Gastrocnemius medialis (tissue), 4 donors: ENCODE data around the gene ARTN.

Experiments used
- POLR2A ChIP-seq, 2 donors: fragments of 450-650 bp; IDR thresholded peaks; one replicate each; pipeline ENCODE4 v1.6.1; 2017; ENCODE audit warnings: antibody characterized with exemption in 2 of 2, mild to moderate bottlenecking in 2 of 2, moderate library complexity in 2 of 2
- TF ChIP-seq, protein P1 (sequence below), 5 experiments: fragments of 450-650 bp in 3 of 5; fragments of 200-600 bp in 2 of 5; sonication (generic) in 2 of 5; IDR thresholded peaks in 4 of 5; conservative IDR thresholded peaks in 1 of 5; 1 replicate in 4 of 5; 2 replicates in 1 of 5; pipeline ENCODE4 v1.5.1; 2016 to 2019; ENCODE audit warnings: antibody characterized with exemption in 5 of 5, mild to moderate bottlenecking in 3 of 5, moderate library complexity in 3 of 5

DNA sequence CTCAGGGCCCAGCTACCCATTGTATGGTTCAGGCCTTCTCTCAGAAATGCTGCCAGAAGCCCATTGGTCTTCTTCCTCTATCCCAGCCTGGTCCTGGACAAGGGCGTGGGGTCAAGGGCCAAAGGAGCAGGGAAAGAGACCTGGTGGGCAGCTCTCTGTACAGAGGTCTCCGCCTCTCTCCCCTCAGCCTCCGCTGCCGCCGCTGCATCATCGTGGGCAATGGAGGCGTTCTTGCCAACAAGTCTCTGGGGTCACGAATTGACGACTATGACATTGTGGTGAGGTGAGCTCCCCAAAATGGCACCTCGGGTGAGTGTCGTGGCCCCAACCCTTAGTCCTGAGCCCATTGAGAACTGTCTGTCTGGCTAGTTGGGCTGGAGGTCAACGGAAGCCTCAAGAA, 34.6 kb upstream of the ARTN start:
- TF ChIP-seq, protein P1, sequence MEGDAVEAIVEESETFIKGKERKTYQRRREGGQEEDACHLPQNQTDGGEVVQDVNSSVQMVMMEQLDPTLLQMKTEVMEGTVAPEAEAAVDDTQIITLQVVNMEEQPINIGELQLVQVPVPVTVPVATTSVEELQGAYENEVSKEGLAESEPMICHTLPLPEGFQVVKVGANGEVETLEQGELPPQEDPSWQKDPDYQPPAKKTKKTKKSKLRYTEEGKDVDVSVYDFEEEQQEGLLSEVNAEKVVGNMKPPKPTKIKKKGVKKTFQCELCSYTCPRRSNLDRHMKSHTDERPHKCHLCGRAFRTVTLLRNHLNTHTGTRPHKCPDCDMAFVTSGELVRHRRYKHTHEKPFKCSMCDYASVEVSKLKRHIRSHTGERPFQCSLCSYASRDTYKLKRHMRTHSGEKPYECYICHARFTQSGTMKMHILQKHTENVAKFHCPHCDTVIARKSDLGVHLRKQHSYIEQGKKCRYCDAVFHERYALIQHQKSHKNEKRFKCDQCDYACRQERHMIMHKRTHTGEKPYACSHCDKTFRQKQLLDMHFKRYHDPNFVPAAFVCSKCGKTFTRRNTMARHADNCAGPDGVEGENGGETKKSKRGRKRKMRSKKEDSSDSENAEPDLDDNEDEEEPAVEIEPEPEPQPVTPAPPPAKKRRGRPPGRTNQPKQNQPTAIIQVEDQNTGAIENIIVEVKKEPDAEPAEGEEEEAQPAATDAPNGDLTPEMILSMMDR (IDR thresholded peaks at IDR 0.05 in 4 of 5, conservative IDR thresholded peaks at IDR 0.05 in 1 of 5) = no peak
- TF ChIP-seq POLR2A (IDR thresholded peaks at IDR 0.05) = no peak
